Endothelial cell of umbilical vein (primary cell): Measurements from ENCODE around the gene MTA1. TPM values are rescaled to one million over a fixed set of nuclear protein-coding genes. Genes with fewer than 3 reads are reported as not detected.

Source experiments
- BruUV-seq: library from RNA; stranded (reverse); fragments of 400-500 nt; replicated peaks from 2 replicates; lab custom pipeline; 2021; lab: Mats Ljungman, UMichigan
- CTCF ChIA-PET: fragments of 300-600, 350-600 bp; sonication (Branson Sonifier 250); formaldehyde crosslinking; loops from one replicate; lab custom pipeline; 2021; ENCODE audit warnings: antibody characterized with exemption, inconsistent platforms; lab: Charles Lee
- POLR2A ChIA-PET: fragments of 300-600, 350-600 bp; sonication (Branson Sonifier 250); formaldehyde crosslinking; loops from one replicate; lab custom pipeline; 2021; ENCODE audit warnings: antibody characterized with exemption, inconsistent platforms; lab: Charles Lee
- DNase-seq: peaks from one replicate; pipeline ENCODE4 v3.0.0-alpha.2; 2011; ENCODE audit warnings: low read depth, low spot score
- FAIRE-seq: peaks from 2 replicates; lab custom pipeline; 2011; peaks lifted over from hg19 to GRCh38; lab: Jason Lieb, UNC
- H2AFZ ChIP-seq: 2 replicates; pipeline ENCODE4 v1.6.0; 2012; ENCODE audit warnings: low read depth, low read length, control low read depth, inconsistent platforms
- H3K27ac ChIP-seq: 2 replicates; pipeline ENCODE4 v1.5.1; 2011; ENCODE audit warnings: low read depth, mild to moderate bottlenecking, control low read depth, low read length, moderate library complexity; ENCODE audit not compliant: insufficient read depth
- H3K27me3 ChIP-seq, 2 experiments: 2 replicates each; pipeline versions ENCODE4 v1.6.0 to v1.6.1; 2011; ENCODE audit warnings: low read length in 2 of 2, mixed read lengths in 1 of 2; ENCODE audit not compliant: control insufficient read depth in 2 of 2, insufficient read depth in 2 of 2
- H3K36me3 ChIP-seq, 2 experiments: 2 replicates in 1 of 2; 3 replicates in 1 of 2; pipeline ENCODE4 v1.5.1; 2011; ENCODE audit warnings: low read length in 2 of 2, mild to moderate bottlenecking in 1 of 2, moderate library complexity in 1 of 2; ENCODE audit not compliant: control insufficient read depth in 2 of 2, insufficient read depth in 2 of 2; ENCODE audit errors: extremely low read depth in 1 of 2
- H3K4me1 ChIP-seq: 3 replicates; pipeline ENCODE4 v1.5.1; 2011; ENCODE audit warnings: mild to moderate bottlenecking, low read length; ENCODE audit not compliant: control insufficient read depth, insufficient read depth; ENCODE audit errors: extremely low read depth
- H3K4me2 ChIP-seq: 2 replicates; pipeline ENCODE4 v1.6.1; 2011; ENCODE audit warnings: low read length, control low read depth, mixed read lengths; ENCODE audit not compliant: insufficient read depth
- H3K4me3 ChIP-seq, 3 experiments: fragments of 200-600 bp in 1 of 3; sonication (generic), shearing (Covaris generic) in 1 of 3; replicated peaks in 1 of 3; 2 replicates each; pipeline ENCODE4 v1.5.1; 2011 to 2016; ENCODE audit warnings: control low read depth in 3 of 3, low read length in 3 of 3, mild to moderate bottlenecking in 2 of 3, inconsistent platforms in 1 of 3, low read depth in 1 of 3, moderate library complexity in 1 of 3; ENCODE audit not compliant: insufficient read depth in 1 of 3
- H3K79me2 ChIP-seq: 2 replicates; pipeline ENCODE4 v1.6.0; 2012; ENCODE audit warnings: low read length, inconsistent platforms; ENCODE audit not compliant: control insufficient read depth, insufficient read depth
- H3K9ac ChIP-seq: replicated peaks from 2 replicates; pipeline ENCODE3; 2011; ENCODE audit warnings: low read length, control low read depth; ENCODE audit not compliant: insufficient read depth; ENCODE audit errors: extremely low read depth
- H3K9me1 ChIP-seq: replicated peaks from 3 replicates; pipeline ENCODE4 v1.6.0; 2011; ENCODE audit warnings: mild to moderate bottlenecking, low read length; ENCODE audit not compliant: control insufficient read depth, insufficient read depth; ENCODE audit errors: extremely low read depth
- H3K9me3 ChIP-seq: replicated peaks from 2 replicates; pipeline ENCODE4 v1.5.1; 2012; ENCODE audit warnings: low read length, inconsistent platforms; ENCODE audit not compliant: control insufficient read depth, insufficient read depth
- H4K20me1 ChIP-seq: replicated peaks from 2 replicates; pipeline ENCODE3; 2011; ENCODE audit warnings: mild to moderate bottlenecking, low read length; ENCODE audit not compliant: control insufficient read depth, insufficient read depth; ENCODE audit errors: extremely low read depth
- EZH2 ChIP-seq: IDR thresholded peaks from 2 replicates; pipeline ENCODE4 v1.6.1; 2012; ENCODE audit warnings: borderline replicate concordance, low read depth, mild to moderate bottlenecking, moderate library complexity, low read length, inconsistent platforms; ENCODE audit not compliant: severe bottlenecking
- FOS ChIP-seq: IDR thresholded peaks from 2 replicates; pipeline ENCODE4 v1.6.1; 2011; ENCODE audit warnings: mild to moderate bottlenecking, low read length, moderate library complexity, borderline replicate concordance; ENCODE audit not compliant: insufficient read depth
- GATA2 ChIP-seq: IDR thresholded peaks from 2 replicates; pipeline ENCODE4 v1.7.0; 2011; ENCODE audit warnings: low read depth, mild to moderate bottlenecking, moderate library complexity, mixed read lengths, low read length; ENCODE audit not compliant: insufficient read length, insufficient read depth
- JUN ChIP-seq: IDR thresholded peaks from 2 replicates; pipeline ENCODE4 v1.6.1; 2011; ENCODE audit warnings: borderline replicate concordance, low read depth; ENCODE audit not compliant: insufficient read length, insufficient read depth
- MYC ChIP-seq: IDR thresholded peaks from one replicate; pipeline ENCODE4 v1.6.1; 2011; ENCODE audit warnings: mild to moderate bottlenecking, low read depth, low read length
- POLR2A ChIP-seq: IDR thresholded peaks from 2 replicates; pipeline ENCODE4 v1.6.1; 2012; ENCODE audit warnings: low read depth, mild to moderate bottlenecking, control low read depth, low read length
- POLR2AphosphoS5 ChIP-seq: IDR thresholded peaks from 2 replicates; pipeline ENCODE4 v1.6.1; 2012; ENCODE audit warnings: low read depth, mild to moderate bottlenecking, control low read depth, low read length, moderate library complexity; ENCODE audit not compliant: insufficient read depth
- dilution Hi-C: fragments of 300-500 bp; cut with MboI; formaldehyde crosslinking; loops from one replicate; pipeline ENCODE4 v1.15.0; 2019; ENCODE audit warnings: low sequenced_read_pairs; ENCODE audit not compliant: extremely low pct_ligation_motif_present
- intact Hi-C: fragments of 100-400 bp; cut with micrococcal nuclease; formaldehyde crosslinking; loops from one replicate; pipeline ENCODE4 v1.10.0; 2022
- polyA plus RNA-seq, 4 experiments: library from polyadenylated mRNA; depleted of rRNA in 3 of 4; stranded (reverse) in 3 of 4; unstranded in 1 of 4; fragments of >200 nt; gene quantifications; 2 replicates each; pipeline versions ENCODE4 v1.2.1 to v1.2.3, GENCODE V29; 2011 to 2012; ENCODE audit warnings: missing spikeins in 1 of 4
- total RNA-seq: library from RNA; stranded (reverse); gene quantifications from 2 replicates; pipeline ENCODE4 v1.2.3, GENCODE V29; 2021
- TF ChIP-seq, protein P1 (sequence below): IDR thresholded peaks from 2 replicates; pipeline ENCODE4 v1.6.1; 2011; ENCODE audit not compliant: insufficient read depth, insufficient read length
- TF ChIP-seq, protein P2 (sequence below), 2 donors: IDR thresholded peaks; 1 replicate in 1 of 2; 2 replicates in 1 of 2; pipeline ENCODE4 v1.5.1; 2011; ENCODE audit warnings: low read length in 2 of 2, mild to moderate bottlenecking in 2 of 2, moderate library complexity in 2 of 2, control low read depth in 1 of 2, inconsistent platforms in 1 of 2, low read depth in 1 of 2; ENCODE audit not compliant: insufficient read depth in 1 of 2; ENCODE audit errors: extremely low read depth in 1 of 2

The MTA1 gene
- total and polyA plus RNA-seq, 2 donors (not counting 3 experiments of a cell fraction or from before 2014, with no cell fraction given) = 85.2 to 167 TPM

DNA sequence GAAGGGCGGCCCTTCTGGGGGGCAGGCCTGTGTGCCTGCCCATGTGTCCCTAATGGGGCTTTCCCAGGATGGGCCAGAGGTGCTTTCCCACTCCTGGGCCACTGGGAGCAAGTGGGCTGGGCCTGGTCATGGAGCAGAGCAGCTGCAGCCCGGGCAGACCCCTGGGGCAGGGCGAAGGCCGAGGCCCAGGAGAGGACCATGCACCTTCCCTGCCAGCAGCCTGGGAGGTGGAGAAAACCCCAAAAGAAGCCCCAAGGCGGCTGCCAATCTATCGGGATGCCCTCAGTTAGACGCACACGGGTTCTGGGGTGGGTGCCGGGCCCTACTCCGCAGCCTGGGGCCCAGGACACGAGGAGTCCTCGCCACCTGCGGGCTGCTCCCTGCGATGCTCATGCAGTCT lies 38.9 kb downstream of the MTA1 start:
- dilution Hi-C loops = no loop called here
- Histone ChIP-seq H3K4me1 (no peaks in the 10 kb centered on the region), H3K4me3 (no peak overlapping the region), H3K79me2 (no peaks in the 10 kb centered on the region), H3K9me1 (no peaks in the 10 kb centered on the region), H2AFZ (no peak overlapping the region), H3K36me3 (peaks cover 2 to 58% of the 10 kb centered on the region in 2 experiments), H3K4me2 (no peak overlapping the region), H3K9ac (no peak overlapping the region), H4K20me1 (no peaks in the 10 kb centered on the region), H3K9me3 (no peaks in the 10 kb centered on the region), H3K27me3 (no peaks in the 10 kb centered on the region), H3K27ac (no peak overlapping the region)
- intact Hi-C loops = no loop called here
- DNase-seq = no peak
- no peak for TF ChIP-seq MYC
- TF ChIP-seq POLR2AphosphoS5 = no peak
- TF ChIP-seq FOS = no peak
- no peak for TF ChIP-seq GATA2
- TF ChIP-seq, protein P1, sequence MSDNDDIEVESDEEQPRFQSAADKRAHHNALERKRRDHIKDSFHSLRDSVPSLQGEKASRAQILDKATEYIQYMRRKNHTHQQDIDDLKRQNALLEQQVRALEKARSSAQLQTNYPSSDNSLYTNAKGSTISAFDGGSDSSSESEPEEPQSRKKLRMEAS = no peak
- TF ChIP-seq POLR2A = no peak
- TF ChIP-seq, protein P2, sequence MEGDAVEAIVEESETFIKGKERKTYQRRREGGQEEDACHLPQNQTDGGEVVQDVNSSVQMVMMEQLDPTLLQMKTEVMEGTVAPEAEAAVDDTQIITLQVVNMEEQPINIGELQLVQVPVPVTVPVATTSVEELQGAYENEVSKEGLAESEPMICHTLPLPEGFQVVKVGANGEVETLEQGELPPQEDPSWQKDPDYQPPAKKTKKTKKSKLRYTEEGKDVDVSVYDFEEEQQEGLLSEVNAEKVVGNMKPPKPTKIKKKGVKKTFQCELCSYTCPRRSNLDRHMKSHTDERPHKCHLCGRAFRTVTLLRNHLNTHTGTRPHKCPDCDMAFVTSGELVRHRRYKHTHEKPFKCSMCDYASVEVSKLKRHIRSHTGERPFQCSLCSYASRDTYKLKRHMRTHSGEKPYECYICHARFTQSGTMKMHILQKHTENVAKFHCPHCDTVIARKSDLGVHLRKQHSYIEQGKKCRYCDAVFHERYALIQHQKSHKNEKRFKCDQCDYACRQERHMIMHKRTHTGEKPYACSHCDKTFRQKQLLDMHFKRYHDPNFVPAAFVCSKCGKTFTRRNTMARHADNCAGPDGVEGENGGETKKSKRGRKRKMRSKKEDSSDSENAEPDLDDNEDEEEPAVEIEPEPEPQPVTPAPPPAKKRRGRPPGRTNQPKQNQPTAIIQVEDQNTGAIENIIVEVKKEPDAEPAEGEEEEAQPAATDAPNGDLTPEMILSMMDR (IDR thresholded peaks at IDR 0.05; ENCODE audit: extremely low read depth in 1 of 2, insufficient read depth in 1 of 2, low read depth in 1 of 2, low read length in 2 of 2) = no peak
- no peak for TF ChIP-seq JUN
- no peak for TF ChIP-seq EZH2
- FAIRE-seq = no peak
- POLR2A ChIA-PET = no interaction called here
- CTCF ChIA-PET = interaction anchor here (0.9 to 2.4 kb wide), 2 partner anchors 9 to 10 kb away, joined by 3 to 8 read pairs; no protein-coding TSS in a partner anchor
- no TSS peak for BruUV-seq
